HG02623 (cell line): ENCODE data around the gene DRICH1.
"Not testable (repeated sequence)": the region's sequence is repeated elsewhere in the genome, so short reads cannot be mapped to it uniquely, and the experiment has no call there.

Source experiments
- ATAC-seq: cut with Tn5 transposase; IDR thresholded peaks from one replicate; pipeline ENCODE4 v1.9.1; 2021; ENCODE audit warnings: moderate library complexity; ENCODE audit not compliant: unreplicated experiment

Gene DRICH1

DNA sequence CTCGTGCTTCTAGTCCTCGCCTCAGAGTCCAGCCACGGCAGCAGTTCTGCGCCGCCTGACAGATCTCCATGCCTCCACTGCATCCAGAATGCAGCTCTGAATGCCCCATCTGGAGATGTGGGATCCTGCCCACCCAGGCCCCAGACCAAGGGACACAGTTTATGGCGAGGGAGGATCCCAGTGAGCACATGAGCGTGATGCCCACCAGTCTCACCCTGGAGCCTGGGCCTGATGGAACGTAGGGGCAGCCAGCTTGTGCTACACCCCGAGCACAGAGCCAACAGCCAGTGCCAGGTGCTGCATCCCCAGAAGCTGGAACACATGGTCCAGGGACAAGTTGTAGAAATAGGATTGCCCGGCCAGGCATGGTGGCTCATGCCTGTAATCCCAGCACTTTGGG, 62.4 kb downstream of the DRICH1 start:
- no peak for ATAC-seq

DNA sequence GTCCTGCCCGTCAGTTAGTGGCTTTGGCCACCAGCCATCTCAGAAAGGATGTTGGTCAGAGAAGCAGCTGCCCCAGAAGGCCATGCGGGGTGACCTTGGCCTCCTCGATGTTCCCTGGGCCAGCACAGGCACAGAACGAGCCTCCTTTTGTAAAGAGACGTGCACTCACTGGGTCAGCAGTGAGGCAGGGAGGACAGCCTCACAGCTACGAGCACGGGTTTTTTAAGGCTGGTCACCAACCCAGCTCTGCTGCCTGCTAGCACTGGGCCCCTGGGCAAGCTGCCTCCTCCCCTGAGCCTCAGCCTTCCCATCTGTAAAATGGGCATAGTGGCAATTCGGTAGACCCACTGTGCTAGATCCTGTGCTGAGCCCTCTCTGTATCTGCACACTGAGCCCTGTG, 62.8 kb downstream of the DRICH1 start:
- no peak for ATAC-seq

DNA sequence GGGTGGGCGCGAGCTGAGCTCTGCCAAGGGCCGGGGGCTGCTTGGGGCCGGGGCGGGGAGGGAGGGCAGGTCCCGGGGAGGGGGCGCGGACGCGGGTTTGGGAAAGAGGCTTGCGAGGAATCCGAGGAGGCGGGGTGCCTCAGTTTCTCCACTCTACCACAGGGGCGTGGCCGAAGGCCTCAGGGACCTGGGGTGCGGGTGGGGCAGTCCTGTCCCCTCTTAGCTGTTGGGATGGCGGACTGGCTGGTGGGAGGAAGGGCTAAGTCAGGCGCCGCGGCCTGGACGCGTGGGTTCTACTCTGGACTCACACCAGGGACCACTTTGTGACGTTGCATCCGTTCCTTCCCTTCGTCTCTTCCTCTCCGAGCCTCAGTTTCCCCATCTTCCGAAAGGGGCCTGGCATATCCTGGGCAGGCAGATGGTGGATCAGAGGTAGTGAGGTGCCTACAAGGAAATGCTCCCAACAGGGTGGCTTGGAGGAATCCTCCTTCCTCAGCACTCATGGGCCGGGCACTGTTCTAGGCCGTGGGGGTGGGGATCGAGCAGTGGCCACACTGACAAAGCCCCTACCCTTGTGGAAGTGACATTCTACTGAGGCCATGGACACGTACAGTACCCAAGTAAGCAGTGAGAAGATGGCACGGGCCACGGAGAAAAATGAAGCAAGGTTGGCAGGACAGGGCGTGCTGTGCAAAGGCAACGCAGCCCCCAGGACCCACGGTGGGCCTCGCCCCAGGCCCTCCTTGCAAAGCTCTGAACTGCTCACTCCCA, 65.2 kb downstream of the DRICH1 start:
- no peak for ATAC-seq

DNA sequence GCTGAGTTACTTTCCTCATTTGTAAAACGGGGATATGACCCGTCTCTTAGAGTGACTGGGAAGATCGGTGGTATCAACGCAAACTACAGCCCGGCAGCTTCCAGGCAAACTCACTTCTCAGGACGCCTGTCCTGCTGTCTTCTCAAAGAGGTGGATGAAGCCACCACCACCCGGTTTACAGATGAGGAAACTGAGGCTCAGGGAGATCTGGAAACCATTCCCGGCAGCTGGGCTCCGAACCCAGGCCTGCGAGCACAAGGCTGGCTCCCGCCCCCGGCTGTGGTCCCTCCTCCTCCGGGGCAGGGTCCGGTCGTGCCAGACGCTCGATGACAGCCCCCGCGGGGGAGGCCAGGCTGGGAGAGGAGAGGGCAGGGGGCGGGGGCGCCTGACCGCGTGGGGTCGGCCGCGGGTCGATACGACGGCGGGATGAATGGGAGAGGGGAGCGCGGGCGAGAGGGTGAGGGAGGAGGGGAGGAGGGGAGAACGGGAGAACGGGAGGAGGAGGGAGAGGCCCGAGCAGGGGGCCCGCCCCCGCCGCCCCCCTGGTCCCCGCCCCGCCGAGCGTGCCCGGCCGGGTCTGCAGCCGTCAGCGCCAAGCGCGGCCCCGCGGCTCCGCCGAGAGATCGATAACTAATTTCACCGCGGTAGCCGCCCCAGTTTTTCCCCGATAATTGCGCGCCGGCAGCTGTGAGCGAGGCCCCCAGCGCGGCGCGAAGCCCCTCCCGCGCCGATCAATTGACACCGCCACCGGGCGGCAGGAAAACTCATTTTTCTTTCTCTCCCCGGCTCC, 66.0 kb downstream of the DRICH1 start:
- no peak for ATAC-seq

DNA sequence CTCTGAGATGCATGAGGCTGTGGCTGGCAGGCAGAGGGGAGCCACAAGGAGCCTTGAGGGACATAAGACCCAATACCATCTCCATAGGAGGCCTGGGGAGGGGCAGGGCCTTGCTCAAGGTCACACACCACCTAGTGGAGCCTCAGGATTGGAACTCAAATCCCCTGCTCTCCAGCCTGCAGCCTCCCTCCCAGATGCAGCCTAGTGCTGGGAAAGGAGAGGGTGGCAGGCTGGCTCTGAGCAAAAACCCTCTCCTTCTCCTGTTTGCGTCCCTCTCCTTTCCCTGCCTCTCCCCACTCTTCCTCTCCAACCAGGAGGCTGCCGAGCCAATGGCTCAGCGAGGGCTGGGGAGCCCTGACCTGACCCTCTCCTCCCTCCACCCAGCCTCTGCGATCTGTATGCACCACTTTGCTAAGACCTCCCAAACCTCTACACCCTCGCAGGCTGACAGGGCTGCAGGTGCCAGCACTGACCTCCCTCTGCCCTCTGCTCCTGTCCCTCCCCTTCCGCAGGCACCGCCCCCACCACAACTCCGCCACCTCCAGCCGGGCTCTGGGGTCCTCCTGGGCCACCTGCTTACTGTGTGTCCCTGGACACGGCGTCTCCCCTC, 66.7 kb downstream of the DRICH1 start:
- no peak for ATAC-seq

DNA sequence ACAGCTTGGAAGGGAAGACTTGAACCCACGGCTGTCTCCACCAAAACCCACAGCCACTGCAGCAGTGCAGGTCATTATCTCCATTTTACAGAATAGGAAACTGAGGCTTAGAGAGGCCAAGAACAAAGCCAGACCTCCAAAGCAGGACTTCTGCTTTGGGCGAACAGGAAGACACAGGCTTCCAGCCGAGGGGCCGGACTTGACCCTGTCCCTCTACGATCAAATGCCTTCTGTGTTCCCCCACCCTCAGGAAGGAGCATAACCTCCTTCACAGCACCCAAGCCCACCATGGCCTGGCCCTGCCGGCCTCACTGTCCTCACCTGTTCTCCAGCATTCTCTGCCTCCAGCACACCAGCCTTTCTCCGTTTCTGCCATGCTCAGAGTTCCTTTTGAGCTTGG, 67.8 kb downstream of the DRICH1 start:
- ATAC-seq = no peak

DNA sequence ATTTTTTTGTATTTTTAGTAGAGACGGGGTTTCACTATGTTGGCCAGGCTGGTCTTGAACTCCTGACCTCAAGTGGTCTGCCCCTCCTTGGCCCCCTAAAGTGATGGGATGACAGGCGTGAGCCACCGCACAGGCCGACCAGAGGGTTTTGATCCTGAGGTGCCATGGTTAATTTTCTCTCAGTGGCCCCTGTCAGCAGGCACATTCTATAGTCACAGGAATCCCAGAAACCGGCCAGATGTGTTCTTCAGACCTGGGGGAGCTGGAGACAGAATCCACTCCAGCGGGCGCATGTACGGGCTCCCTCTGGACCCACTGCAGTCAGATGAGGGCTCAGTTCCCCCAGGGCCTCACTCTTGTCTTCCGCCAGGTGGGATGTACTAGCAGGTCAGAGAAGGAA, 69.0 kb downstream of the DRICH1 start:
- no peak for ATAC-seq

DNA sequence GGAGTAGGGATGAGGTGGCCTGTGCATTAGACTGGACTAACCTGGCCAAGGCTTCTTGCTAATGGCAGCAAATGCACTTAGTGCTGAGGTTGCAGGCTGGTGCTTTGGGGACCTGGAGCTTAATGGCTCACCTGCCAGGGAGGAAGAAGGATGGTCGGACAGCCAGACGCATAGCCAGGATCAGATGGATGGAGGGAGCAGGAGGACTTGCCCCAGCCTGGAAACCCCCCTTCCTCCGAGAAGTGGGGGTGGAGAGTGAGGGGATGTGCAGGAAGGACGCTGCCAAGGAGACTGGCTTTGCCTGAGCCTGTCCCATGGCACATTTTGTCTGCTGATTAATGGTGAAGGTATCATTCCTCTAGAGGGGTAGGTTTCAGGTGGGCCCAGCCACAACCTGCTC, 69.9 kb downstream of the DRICH1 start:
- no peak for ATAC-seq

DNA sequence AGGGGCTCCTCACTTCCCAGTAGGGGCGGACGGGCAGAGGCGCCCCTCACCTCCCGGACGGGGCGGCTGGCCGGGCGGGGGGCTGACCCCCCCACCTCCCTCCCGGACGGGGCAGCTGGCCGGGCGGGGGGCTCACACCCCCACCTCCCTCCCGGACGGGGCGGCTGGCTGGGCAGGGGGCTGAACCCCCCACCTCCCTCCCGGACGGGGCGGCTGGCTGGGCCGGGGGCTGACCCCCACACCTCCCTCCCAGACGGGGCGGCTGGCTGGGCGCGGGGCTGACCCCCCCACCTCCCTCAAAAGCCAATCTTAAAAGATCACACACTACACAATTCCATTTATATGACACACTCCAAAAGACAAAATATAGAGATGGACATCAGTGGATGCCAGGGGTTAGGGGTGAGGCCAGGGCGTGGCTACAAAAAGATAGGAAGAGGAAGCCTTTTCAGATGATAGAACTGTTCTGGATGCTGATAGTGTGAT, 71.1 kb downstream of the DRICH1 start:
- not testable (repeated sequence) for ATAC-seq

DNA sequence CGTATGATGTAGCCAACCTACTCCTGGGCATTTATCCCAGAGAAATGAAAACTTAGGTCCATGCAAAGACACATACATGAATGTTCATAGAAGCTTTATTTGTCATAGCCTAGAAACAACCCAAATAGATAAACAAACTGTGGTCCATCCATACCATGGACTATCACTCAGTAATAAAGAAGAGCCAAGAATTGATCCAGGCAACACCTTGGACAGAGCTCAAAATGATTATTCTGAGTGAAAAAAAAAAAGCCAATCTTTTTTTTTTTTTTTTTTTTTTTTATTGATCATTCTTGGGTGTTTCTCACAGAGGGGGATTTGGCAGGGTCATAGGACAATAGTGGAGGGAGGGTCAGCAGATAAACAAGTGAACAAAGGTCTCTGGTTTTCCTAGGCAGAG, 71.9 kb downstream of the DRICH1 start:
- not testable (repeated sequence) for ATAC-seq
